Small intestine (tissue), 7 donors: Measurements from ENCODE around the gene SLF2. TPM values are rescaled to one million over a fixed set of nuclear protein-coding genes. Genes with fewer than 3 reads are reported as not detected.
"Not testable (repeated sequence)": the region's sequence is repeated elsewhere in the genome, so short reads cannot be mapped to it uniquely, and the experiment has no call there.

Experiments
- DNase-seq, 2 donors: peaks; one replicate each; pipeline versions ENCODE4 v3.0.0 to v3.0.0-alpha.2; 2013
- FAIRE-seq: peaks from 2 replicates; lab custom pipeline; 2012; peaks lifted over from hg19 to GRCh38; lab: Jason Lieb, UNC
- H3K27ac ChIP-seq, 3 donors: one replicate each; pipeline ENCODE4 v1.5.1; 2013; ENCODE audit warnings: low read length in 2 of 3, mild to moderate bottlenecking in 2 of 3, control low read depth in 1 of 3, inconsistent platforms in 1 of 3, low read depth in 1 of 3, moderate library complexity in 1 of 3
- H3K27me3 ChIP-seq, 3 donors: one replicate each; pipeline ENCODE4 v1.6.1; 2013; ENCODE audit warnings: low read length in 3 of 3, inconsistent platforms in 1 of 3; ENCODE audit not compliant: control insufficient read depth in 3 of 3, insufficient read depth in 3 of 3
- H3K36me3 ChIP-seq, 3 donors: one replicate each; pipeline ENCODE4 v1.6.1; 2013; ENCODE audit warnings: low read length in 3 of 3, inconsistent platforms in 1 of 3, low read depth in 1 of 3, mild to moderate bottlenecking in 1 of 3, moderate library complexity in 1 of 3; ENCODE audit not compliant: control insufficient read depth in 3 of 3, insufficient read depth in 2 of 3
- H3K4me1 ChIP-seq, 3 donors: one replicate each; pipeline ENCODE4 v1.6.1; 2013; ENCODE audit warnings: low read length in 2 of 3, inconsistent platforms in 1 of 3, low read depth in 1 of 3, mild to moderate bottlenecking in 1 of 3, moderate library complexity in 1 of 3; ENCODE audit not compliant: control insufficient read depth in 3 of 3, insufficient read depth in 2 of 3
- H3K4me3 ChIP-seq, 3 donors: one replicate each; pipeline ENCODE4 v1.5.1; 2013; ENCODE audit warnings: low read length in 3 of 3, control low read depth in 1 of 3, inconsistent platforms in 1 of 3, low read depth in 1 of 3, mild to moderate bottlenecking in 1 of 3, moderate library complexity in 1 of 3
- H3K9me3 ChIP-seq, 2 donors: one replicate each; pipeline ENCODE4 v1.6.1; 2013; ENCODE audit warnings: low read depth in 1 of 2, low read length in 1 of 2; ENCODE audit not compliant: control insufficient read depth in 2 of 2, insufficient read depth in 1 of 2
- WGBS, 3 donors: extraction: QIAGEN DNeasy Blood & Tissue Kit; methylation state at CpG; one replicate each; pipeline ENCODE4 v1.1.7; 2013; 5-methylcytosine and 5-hydroxymethylcytosine counted together
- polyA plus RNA-seq, 4 donors: library from polyadenylated mRNA; stranded (reverse) in 3 of 4; unstranded in 1 of 4; fragments of 200-250 nt in 3 of 4; fragments of 120-200 nt in 1 of 4; gene quantifications; one replicate each; pipeline versions ENCODE4 v1.2.1 to v1.2.3, GENCODE V29; 2013
- donor health status: healthy with polysubstance abuse.
- donor health status: control.
- donor health status: control.
- donor health status: Bipolar disorder and iron deficiency.
- donor health status: healthy.

The SLF2 gene
- polyA plus RNA-seq, 4 donors = 3.8 to 29.2 (median 5.6) TPM

GRCh38 chr10:100970076-100970913, 57.5 kb downstream of the SLF2 start:
- no peaks in the 10 kb centered on the region for H3K27me3 ChIP-seq
- 11 to 30% (median 13%) methylated on average over 11 to 13 of the region's 13 CpGs for WGBS, 3 donors
- peaks cover 0 to 38% (median 6%) of the 10 kb centered on the region in 3 donors for H3K36me3 ChIP-seq

GRCh38 chr10:100970914-100971811, 58.4 kb downstream of the SLF2 start:
- DNase-seq = peak; percentile 87 to 96
- Histone ChIP-seq H3K4me1 (peaks cover 0 to 46% (median 5%) of the 10 kb centered on the region in 3 donors), H3K4me3 (peak overlapping the region in 2 of 3 donors; percentile 86 to 94), H3K36me3 (peaks cover 0 to 46% (median 2%) of the 10 kb centered on the region in 3 donors), H3K9me3 (no peaks in the 10 kb centered on the region), H3K27ac (peak overlapping the region; percentile 39 to 95 (median 87)), H3K27me3 (no peaks in the 10 kb centered on the region)
- no peak for FAIRE-seq
- 16 to 58% (median 38%) methylated on average over 4 of the region's 4 CpGs for WGBS, 3 donors

More at GRCh38 chr10:100970076-100970913, 57.5 kb downstream of the SLF2 start:
- FAIRE-seq = no peak
- Histone ChIP-seq H3K4me3 (peak overlapping the region; percentile 65 to 94 (median 86)), H3K9me3 (no peaks in the 10 kb centered on the region), H3K27ac (peak overlapping the region; percentile 84 to 95 (median 87)), H3K4me1 (peaks cover 0 to 46% (median 5%) of the 10 kb centered on the region in 3 donors)
- DNase-seq = peak; percentile 92 to 94

GRCh38 chr10:100972115-100972903, 59.5 kb downstream of the SLF2 start:
- no peak overlapping the region for H3K4me3 ChIP-seq

DNA sequence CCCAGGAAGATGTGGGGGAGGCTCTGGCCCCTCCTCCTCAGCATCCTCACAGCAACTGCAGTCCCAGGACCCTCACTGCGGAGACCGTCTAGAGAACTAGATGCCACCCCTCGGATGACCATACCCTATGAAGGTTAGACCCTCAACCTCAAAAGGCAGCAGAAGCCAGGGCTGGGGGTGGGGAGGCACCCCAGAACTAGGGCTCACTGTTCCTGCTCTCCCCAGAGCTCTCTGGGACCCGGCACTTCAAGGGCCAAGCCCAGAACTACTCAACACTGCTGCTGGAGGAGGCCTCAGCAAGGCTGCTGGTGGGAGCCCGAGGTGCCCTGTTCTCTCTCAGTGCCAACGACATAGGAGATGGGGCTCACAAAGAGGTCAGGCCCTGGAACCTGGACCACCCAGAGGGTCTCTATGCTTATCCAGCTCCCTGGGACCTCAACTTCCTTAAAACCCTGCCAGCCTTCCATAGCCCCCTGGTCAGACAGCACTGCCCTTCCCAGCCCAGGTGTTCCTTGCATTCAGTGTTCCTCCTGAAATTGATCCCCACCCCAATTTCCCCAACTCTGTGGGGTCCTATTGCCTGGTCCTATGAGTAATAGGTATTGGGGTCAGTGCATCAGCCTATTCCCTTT, 60.3 kb downstream of the SLF2 start:
- Histone ChIP-seq H3K27ac (peak overlapping the region in 1 of 3 donors; percentile 95), H3K27me3 (no peaks in the 10 kb centered on the region), H3K9me3 (no peaks in the 10 kb centered on the region), H3K4me3 (no peak overlapping the region), H3K4me1 (peaks cover 0 to 41% (median 5%) of the 10 kb centered on the region in 3 donors), H3K36me3 (peaks cover under 1 to 56% (median 5%) of the 10 kb centered on the region in 3 donors)
- FAIRE-seq (no peak), DNase-seq (no peak)
- WGBS, 3 donors = 89 to 93% (median 90%) methylated on average over 6 of the region's 6 CpGs

More at GRCh38 chr10:100972115-100972903, 59.5 kb downstream of the SLF2 start:
- Histone ChIP-seq H3K27me3 (no peaks in the 10 kb centered on the region), H3K36me3 (peaks cover 0 to 50% (median 2%) of the 10 kb centered on the region in 3 donors), H3K9me3 (no peaks in the 10 kb centered on the region), H3K27ac (peak overlapping the region in 2 of 3 donors; percentile 39 to 95), H3K4me1 (peaks cover 0 to 44% (median 5%) of the 10 kb centered on the region in 3 donors)
- WGBS, 3 donors = 73 to 81% (median 76%) methylated on average over 13 of the region's 13 CpGs
- FAIRE-seq (no peak), DNase-seq (no peak)

- peaks cover 7 to 79% (median 8%) of the 10 kb centered on the region in 3 donors for H3K36me3 ChIP-seq
Measured at GRCh38 chr10:100975397-100975796, 62.6 kb downstream of the SLF2 start.

DNA sequence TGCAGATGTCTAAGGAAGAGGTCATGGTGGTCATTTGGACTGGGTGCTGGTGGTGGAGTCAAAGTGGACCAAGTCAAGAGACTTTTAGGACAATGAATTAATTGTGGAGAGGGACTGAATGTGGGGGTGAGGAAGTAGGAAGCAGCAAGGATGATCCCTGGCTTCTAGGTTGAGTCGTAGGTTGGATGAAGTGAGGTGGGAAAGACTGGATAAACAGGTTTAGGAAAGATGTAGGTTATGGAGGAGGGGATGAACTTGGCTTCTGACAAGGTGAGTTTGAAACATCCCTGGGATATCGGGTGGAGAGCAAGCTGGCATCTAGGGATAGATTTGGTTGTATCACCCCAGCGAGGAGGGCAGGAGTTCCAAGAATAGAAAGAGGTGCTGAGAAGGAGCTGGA, 64.1 kb downstream of the SLF2 start:
- H3K36me3 ChIP-seq = peaks cover 9 to 86% (median 11%) of the 10 kb centered on the region in 3 donors
- WGBS, 3 donors = 63 to 82% (median 75%) methylated on average over 3 of the region's 3 CpGs
- peaks cover 0 to 16% (median 5%) of the 10 kb centered on the region in 3 donors for H3K4me1 ChIP-seq
- DNase-seq = no peak
- H3K27me3 ChIP-seq = no peaks in the 10 kb centered on the region
- FAIRE-seq = no peak
- no peak overlapping the region for H3K4me3 ChIP-seq
- no peak overlapping the region for H3K27ac ChIP-seq
- no peaks in the 10 kb centered on the region for H3K9me3 ChIP-seq

More at GRCh38 chr10:100975397-100975796, 62.6 kb downstream of the SLF2 start:
- not testable (repeated sequence) for FAIRE-seq, H3K27ac ChIP-seq, DNase-seq, H3K9me3 ChIP-seq, H3K27me3 ChIP-seq, H3K4me3 ChIP-seq
- 84 to 92% (median 85%) methylated on average over 8 of the region's 8 CpGs for WGBS, 3 donors
- peaks cover 0 to 31% (median 5%) of the 10 kb centered on the region in 3 donors for H3K4me1 ChIP-seq

GRCh38 chr10:100977436-100977835, 64.7 kb downstream of the SLF2 start:
- Histone ChIP-seq H3K27me3 (no peaks in the 10 kb centered on the region), H3K36me3 (peaks cover 9 to 86% (median 11%) of the 10 kb centered on the region in 3 donors), H3K27ac (no peak overlapping the region), H3K4me1 (peaks cover 0 to 11% (median 1%) of the 10 kb centered on the region in 3 donors), H3K4me3 (no peak overlapping the region), H3K9me3 (no peaks in the 10 kb centered on the region)
- FAIRE-seq = no peak
- WGBS, 3 donors = 84 to 89% (median 85%) methylated on average over 6 of the region's 6 CpGs
- DNase-seq = no peak
